ENCODE data around the gene UBR3. TPM values are rescaled to one million over a fixed set of nuclear protein-coding genes. Genes with fewer than 3 reads are reported as not detected.
"Not testable (repeated sequence)": the region's sequence is repeated elsewhere in the genome, so short reads cannot be mapped to it uniquely, and the experiment has no call there.

The UBR3 gene
- total RNA-seq, 1 donor from 2014 or later = 67.8 TPM

DNA sequence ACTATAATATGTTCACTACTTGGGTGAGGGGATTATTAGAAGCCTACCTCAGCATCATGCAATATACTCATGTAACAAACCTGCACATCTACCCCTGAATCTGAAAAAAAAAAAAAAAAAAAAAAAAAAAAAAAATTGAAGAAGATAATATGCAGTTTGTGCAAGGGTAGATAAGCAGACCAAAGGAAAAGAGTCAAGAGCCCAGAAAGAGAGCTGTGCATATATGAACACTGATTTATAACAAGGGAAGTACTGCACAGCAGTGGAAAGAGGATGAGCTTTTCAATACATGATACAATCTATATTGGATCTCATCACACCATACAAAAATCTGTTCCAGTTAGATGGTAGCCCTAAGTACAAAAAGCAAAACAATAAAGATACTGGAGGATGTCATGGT lies 268.1 kb downstream of the UBR3 start:
- Histone ChIP-seq H3K27me3 (ENCODE audit: control insufficient read depth in 3 of 3, insufficient read depth in 3 of 3, low read length in 3 of 3) (no peaks in the 10 kb centered on the region), H3K27ac (ENCODE audit: low read depth, low read length) (no peak overlapping the region), H3K9ac (ENCODE audit: low read depth in 1 of 3, low read length in 3 of 3) (no peak overlapping the region), H3K4me1 (ENCODE audit: control insufficient read depth in 3 of 3, insufficient read depth in 3 of 3, low read length in 3 of 3) (no peaks in the 10 kb centered on the region), H3K4me3 (ENCODE audit: low read length in 3 of 3) (no peak overlapping the region), H3K9me3 (ENCODE audit: control insufficient read depth in 3 of 3, low read length in 3 of 3) (peaks cover 0 to 3% (median 0%) of the 10 kb centered on the region in 3 donors), H3K36me3 (ENCODE audit: control insufficient read depth in 3 of 3, insufficient read depth in 3 of 3, low read length in 3 of 3) (no peaks in the 10 kb centered on the region)

DNA sequence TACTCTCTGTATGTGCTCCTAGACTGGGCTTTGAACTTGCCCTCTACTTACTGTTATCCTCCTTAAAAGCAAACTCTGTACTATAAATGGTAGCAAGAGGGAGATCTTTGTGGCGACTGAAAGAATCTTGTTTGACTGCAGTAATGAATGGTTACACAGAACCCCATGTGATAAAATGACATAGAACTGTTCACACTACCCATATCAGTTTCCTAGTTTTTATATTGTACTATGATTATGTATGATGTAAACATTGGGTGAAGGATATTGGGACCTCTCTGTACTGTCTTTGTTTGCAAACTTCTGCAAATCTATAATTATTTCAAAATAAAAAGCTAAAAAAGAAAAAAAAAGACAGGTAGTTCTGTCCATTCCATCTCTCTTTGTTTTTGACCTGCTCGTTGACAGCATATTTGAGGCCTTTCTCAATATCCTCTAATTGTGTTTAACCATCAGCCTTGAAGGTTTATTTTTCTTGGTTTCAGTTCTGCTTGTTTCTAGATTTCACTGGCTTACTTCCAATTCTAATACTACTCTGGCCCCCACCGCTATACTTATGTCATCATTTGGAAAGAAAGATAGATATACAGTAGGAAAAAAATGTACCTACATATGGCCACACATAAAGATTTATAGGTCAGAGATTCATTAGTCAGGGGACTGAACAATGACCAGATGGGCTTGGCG lies 271.5 kb downstream of the UBR3 start:
- no peaks in the 10 kb centered on the region for H3K36me3 ChIP-seq (ENCODE audit: control insufficient read depth in 3 of 3, insufficient read depth in 3 of 3, low read length in 3 of 3)
- H3K9me3 ChIP-seq (ENCODE audit: control insufficient read depth in 3 of 3, low read length in 3 of 3) = peaks cover 0 to 3% (median 0%) of the 10 kb centered on the region in 3 donors
- H3K27me3 ChIP-seq (ENCODE audit: control insufficient read depth in 3 of 3, insufficient read depth in 3 of 3, low read length in 3 of 3) = no peaks in the 10 kb centered on the region
- H3K9ac ChIP-seq (ENCODE audit: low read depth in 1 of 3, low read length in 3 of 3) = no peak overlapping the region
- H3K4me1 ChIP-seq (ENCODE audit: control insufficient read depth in 3 of 3, insufficient read depth in 3 of 3, low read length in 3 of 3) = no peaks in the 10 kb centered on the region
- no peak overlapping the region for H3K4me3 ChIP-seq (ENCODE audit: low read length in 3 of 3)
- no peak overlapping the region for H3K27ac ChIP-seq (ENCODE audit: low read depth, low read length)

DNA sequence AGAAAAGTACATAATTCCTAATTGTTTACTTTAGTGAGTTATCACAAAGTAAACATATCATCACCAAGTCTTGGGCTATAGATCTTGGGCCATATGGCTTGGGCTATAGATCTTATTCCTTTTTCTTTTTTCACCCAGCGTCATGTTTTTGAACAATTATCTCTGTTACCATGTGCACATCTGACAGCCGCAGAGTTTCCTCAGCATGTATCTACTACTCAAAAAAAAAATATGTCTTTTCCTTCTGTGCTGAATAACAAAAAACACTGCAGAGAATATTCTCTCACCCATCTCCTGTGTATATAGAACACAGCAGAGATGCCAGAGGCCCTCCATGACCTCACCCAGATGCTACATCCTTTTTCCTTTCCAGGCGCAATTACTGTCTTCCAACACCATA lies 274.5 kb downstream of the UBR3 start:
- Histone ChIP-seq H3K4me1 (ENCODE audit: control insufficient read depth in 3 of 3, insufficient read depth in 3 of 3, low read length in 3 of 3) (no peaks in the 10 kb centered on the region), H3K4me3 (ENCODE audit: low read length in 3 of 3) (no peak overlapping the region), H3K9me3 (ENCODE audit: control insufficient read depth in 3 of 3, low read length in 3 of 3) (peaks cover 0 to 3% (median 0%) of the 10 kb centered on the region in 3 donors), H3K27ac (ENCODE audit: low read depth, low read length) (no peak overlapping the region), H3K36me3 (ENCODE audit: control insufficient read depth in 3 of 3, insufficient read depth in 3 of 3, low read length in 3 of 3) (no peaks in the 10 kb centered on the region), H3K9ac (ENCODE audit: low read depth in 1 of 3, low read length in 3 of 3) (no peak overlapping the region), H3K27me3 (ENCODE audit: control insufficient read depth in 3 of 3, insufficient read depth in 3 of 3, low read length in 3 of 3) (no peaks in the 10 kb centered on the region)

DNA sequence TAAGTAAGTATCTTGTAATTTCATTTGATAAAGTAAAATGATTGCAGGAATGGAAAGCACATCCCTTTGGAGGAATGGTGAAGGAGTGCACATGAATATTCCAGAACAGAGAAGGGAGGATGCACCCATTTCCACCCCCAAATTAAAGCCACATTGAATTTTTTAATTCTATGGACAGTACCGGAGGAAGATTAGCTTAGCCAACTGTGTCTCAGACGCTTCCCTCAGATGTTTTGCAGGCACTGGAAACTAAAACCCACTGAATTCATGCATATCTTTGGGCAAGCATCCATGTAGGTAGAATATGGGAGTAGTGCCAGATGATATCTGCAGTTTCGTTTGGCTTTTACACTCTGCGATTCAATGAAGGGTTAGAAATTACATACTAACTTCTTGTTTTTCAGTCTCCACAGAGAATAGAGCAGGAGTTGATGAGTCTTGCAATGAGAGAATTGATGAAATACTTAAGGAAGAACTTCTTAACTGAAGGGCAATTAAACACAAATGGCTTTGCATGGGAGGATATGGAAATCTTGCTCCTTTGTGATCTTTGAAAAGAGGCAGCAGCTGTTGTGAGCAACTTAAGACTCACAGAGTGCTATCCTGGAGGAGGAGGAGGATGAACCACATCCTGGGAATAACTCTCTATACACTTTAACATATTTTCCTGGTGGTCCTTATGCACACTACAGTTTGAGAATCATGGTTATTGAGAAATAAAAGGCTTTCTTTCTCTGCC lies 279.0 kb downstream of the UBR3 start:
- no peak overlapping the region for H3K27ac ChIP-seq (ENCODE audit: low read depth, low read length)
- H3K9ac ChIP-seq (ENCODE audit: low read depth in 1 of 3, low read length in 3 of 3) = no peak overlapping the region

DNA sequence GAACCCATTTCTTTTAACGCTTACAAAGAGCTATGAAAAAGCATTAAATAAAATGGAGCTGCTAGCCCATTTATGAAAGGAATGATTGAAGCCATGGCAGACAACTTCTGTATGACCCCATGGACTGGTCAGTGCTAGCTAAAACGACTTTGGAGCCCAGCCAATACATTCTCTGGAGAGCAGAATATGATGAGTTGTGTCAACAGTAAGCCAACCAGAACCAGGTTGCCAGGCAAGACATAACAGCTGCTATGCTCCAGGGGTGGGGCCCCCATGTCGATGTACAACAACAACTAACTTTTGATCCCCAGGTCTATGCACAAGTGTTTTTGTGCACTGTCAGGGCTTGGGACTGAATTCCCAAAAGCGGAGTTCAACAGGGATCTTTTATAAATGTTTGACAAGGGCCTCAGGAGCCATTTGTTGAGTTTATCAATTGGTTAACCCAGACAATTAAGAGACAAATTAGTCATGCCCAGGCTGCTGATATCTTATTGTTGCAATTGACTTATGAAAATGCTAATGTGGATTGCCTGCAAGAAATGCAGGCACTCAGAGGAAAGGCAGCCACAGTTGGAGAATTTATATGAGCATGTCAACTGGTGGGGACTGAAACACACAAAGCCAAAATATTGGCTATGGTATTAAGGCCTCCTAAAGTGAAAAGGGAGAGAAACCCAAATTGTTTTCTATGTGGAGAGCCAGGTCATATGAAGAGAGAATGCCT lies 286.1 kb downstream of the UBR3 start:
- H3K36me3 ChIP-seq (ENCODE audit: control insufficient read depth in 3 of 3, insufficient read depth in 3 of 3, low read length in 3 of 3) = no peaks in the 10 kb centered on the region
- H3K4me3 ChIP-seq (ENCODE audit: low read length in 3 of 3) = no peak overlapping the region
- H3K27me3 ChIP-seq (ENCODE audit: control insufficient read depth in 3 of 3, insufficient read depth in 3 of 3, low read length in 3 of 3) = no peaks in the 10 kb centered on the region
- no peak overlapping the region for H3K27ac ChIP-seq (ENCODE audit: low read depth, low read length)
- H3K4me1 ChIP-seq (ENCODE audit: control insufficient read depth in 3 of 3, insufficient read depth in 3 of 3, low read length in 3 of 3) = no peaks in the 10 kb centered on the region
- peaks cover 0 to 2% (median 0%) of the 10 kb centered on the region in 3 donors for H3K9me3 ChIP-seq (ENCODE audit: control insufficient read depth in 3 of 3, low read length in 3 of 3)
- no peak overlapping the region for H3K9ac ChIP-seq (ENCODE audit: low read depth in 1 of 3, low read length in 3 of 3)

More for the DNA sequence above, 279.0 kb downstream of the UBR3 start:
- no peaks in the 10 kb centered on the region for H3K4me1 ChIP-seq (ENCODE audit: control insufficient read depth in 3 of 3, insufficient read depth in 3 of 3, low read length in 3 of 3)
- no peaks in the 10 kb centered on the region for H3K9me3 ChIP-seq (ENCODE audit: control insufficient read depth in 3 of 3, low read length in 3 of 3)
- no peaks in the 10 kb centered on the region for H3K36me3 ChIP-seq (ENCODE audit: control insufficient read depth in 3 of 3, insufficient read depth in 3 of 3, low read length in 3 of 3)
- no peak overlapping the region for H3K4me3 ChIP-seq (ENCODE audit: low read length in 3 of 3)
- no peaks in the 10 kb centered on the region for H3K27me3 ChIP-seq (ENCODE audit: control insufficient read depth in 3 of 3, insufficient read depth in 3 of 3, low read length in 3 of 3)

DNA sequence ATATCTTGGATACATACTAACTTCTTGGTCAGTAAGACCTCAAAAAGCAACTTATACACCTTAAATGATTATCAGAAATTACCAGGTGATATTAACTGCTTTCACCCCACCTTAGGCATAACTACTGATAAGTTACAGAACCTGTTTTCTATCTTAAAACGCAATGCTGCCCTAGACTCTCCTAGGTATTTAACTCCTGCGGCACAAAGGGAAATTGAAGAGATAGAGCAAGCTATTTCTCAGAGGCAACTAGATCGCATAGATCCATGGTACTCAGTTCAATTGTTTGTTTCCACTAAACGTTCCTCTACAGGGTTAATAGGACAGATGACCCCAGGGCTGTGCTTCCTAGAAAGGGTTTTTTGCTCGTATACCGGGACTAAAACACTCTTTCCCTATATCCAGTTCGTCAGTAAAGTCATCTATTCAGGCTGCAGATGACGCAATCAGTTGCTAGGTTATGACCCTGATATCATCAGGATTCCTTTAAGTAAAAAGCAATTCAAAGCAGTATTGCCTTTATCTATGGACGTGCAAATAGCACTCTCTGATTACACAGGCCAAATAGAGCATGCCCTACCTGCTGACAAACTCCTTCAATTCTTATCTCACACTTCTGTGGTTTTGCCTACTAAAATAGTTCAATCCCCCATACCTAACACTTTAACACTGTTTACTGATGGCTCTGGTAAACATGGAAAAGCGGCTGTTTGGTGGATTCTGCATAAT lies 288.4 kb downstream of the UBR3 start:
- Histone ChIP-seq H3K4me3 (ENCODE audit: low read length in 3 of 3) (no peak overlapping the region), H3K9ac (ENCODE audit: low read depth in 1 of 3, low read length in 3 of 3) (no peak overlapping the region), H3K36me3 (ENCODE audit: control insufficient read depth in 3 of 3, insufficient read depth in 3 of 3, low read length in 3 of 3) (no peaks in the 10 kb centered on the region), H3K27me3 (ENCODE audit: control insufficient read depth in 3 of 3, insufficient read depth in 3 of 3, low read length in 3 of 3) (no peaks in the 10 kb centered on the region), H3K4me1 (ENCODE audit: control insufficient read depth in 3 of 3, insufficient read depth in 3 of 3, low read length in 3 of 3) (no peaks in the 10 kb centered on the region), H3K9me3 (ENCODE audit: control insufficient read depth in 3 of 3, low read length in 3 of 3) (peaks cover 0 to 2% (median 0%) of the 10 kb centered on the region in 3 donors), H3K27ac (ENCODE audit: low read depth, low read length) (no peak overlapping the region)

DNA sequence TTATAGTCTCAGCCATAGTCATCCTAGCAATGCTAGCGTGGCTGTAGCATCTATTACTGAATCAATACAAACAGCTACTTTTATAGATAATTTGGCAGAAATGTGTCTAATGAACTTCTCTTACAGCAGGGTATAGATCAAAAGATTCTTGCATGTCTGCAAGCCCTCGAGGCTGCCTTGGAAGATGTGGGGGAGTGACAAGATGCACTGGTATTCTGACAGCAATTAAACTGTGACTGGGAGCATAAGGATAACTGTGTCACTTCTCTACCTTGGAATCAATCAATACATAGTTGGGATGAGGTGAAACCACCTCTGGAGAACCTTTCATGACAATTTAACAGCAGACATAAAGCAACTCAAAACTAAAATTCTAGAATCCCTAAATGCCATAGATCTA lies 291.4 kb downstream of the UBR3 start:
- H3K36me3 ChIP-seq (ENCODE audit: control insufficient read depth in 3 of 3, insufficient read depth in 3 of 3, low read length in 3 of 3) = no peaks in the 10 kb centered on the region
- no peak overlapping the region for H3K27ac ChIP-seq (ENCODE audit: low read depth, low read length)
- H3K9ac ChIP-seq (ENCODE audit: low read depth in 1 of 3, low read length in 3 of 3) = no peak overlapping the region
- H3K27me3 ChIP-seq (ENCODE audit: control insufficient read depth in 3 of 3, insufficient read depth in 3 of 3, low read length in 3 of 3) = no peaks in the 10 kb centered on the region
- H3K9me3 ChIP-seq (ENCODE audit: control insufficient read depth in 3 of 3, low read length in 3 of 3) = peaks cover 0 to 2% (median 0%) of the 10 kb centered on the region in 3 donors
- H3K4me3 ChIP-seq (ENCODE audit: low read length in 3 of 3) = no peak overlapping the region
- no peaks in the 10 kb centered on the region for H3K4me1 ChIP-seq (ENCODE audit: control insufficient read depth in 3 of 3, insufficient read depth in 3 of 3, low read length in 3 of 3)

DNA sequence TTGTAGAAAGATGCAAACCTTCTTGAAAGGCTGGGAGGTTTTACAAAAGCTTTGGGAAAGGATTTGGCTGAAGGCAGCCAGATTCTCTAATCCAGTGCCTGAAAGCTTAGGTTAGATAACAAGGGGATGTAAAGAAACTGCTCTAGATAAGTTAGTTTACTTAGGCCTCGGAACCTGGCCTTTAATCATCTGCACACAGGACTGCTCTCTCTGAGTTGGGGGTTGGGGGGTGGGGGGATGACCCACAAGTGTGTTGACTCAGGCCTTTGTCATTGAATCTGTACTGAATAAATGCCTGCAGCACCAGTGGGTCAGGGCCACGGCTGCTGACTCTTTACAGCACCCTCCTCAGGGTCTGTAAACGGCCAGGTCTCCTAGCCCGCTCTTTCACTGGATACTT lies 292.1 kb downstream of the UBR3 start:
- H3K9me3 ChIP-seq (ENCODE audit: control insufficient read depth in 3 of 3, low read length in 3 of 3); H3K4me3 ChIP-seq (ENCODE audit: low read length in 3 of 3); H3K4me1 ChIP-seq (ENCODE audit: control insufficient read depth in 3 of 3, insufficient read depth in 3 of 3, low read length in 3 of 3); H3K27ac ChIP-seq (ENCODE audit: low read depth, low read length); H3K27me3 ChIP-seq (ENCODE audit: control insufficient read depth in 3 of 3, insufficient read depth in 3 of 3, low read length in 3 of 3); H3K9ac ChIP-seq (ENCODE audit: low read depth in 1 of 3, low read length in 3 of 3); H3K36me3 ChIP-seq (ENCODE audit: control insufficient read depth in 3 of 3, insufficient read depth in 3 of 3, low read length in 3 of 3): not testable (repeated sequence)

DNA sequence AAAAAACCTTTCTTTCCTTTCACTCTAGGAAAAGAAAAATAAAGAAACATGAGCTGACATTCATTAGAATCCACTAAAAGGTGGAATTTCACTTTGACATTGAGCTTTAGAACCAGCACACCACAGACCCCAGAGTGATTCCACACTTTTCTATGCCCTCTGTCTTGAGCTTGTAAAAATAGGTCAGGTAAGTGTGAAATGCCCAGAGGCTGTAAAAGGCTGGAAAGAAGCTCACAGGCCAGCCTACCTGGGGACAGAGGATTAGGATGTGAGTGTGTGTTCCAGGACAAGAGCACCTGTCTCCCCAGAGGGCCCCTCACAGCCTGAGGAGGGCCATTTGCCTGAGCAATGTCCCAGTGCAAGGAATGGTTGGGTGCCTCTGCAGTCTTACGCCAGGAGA lies 294.4 kb downstream of the UBR3 start:
- H3K36me3 ChIP-seq (ENCODE audit: control insufficient read depth in 3 of 3, insufficient read depth in 3 of 3, low read length in 3 of 3) = no peaks in the 10 kb centered on the region
- H3K9ac ChIP-seq (ENCODE audit: low read depth in 1 of 3, low read length in 3 of 3) = no peak overlapping the region
- no peaks in the 10 kb centered on the region for H3K4me1 ChIP-seq (ENCODE audit: control insufficient read depth in 3 of 3, insufficient read depth in 3 of 3, low read length in 3 of 3)
- no peak overlapping the region for H3K4me3 ChIP-seq (ENCODE audit: low read length in 3 of 3)
- H3K27ac ChIP-seq (ENCODE audit: low read depth, low read length) = no peak overlapping the region
- H3K9me3 ChIP-seq (ENCODE audit: control insufficient read depth in 3 of 3, low read length in 3 of 3) = no peaks in the 10 kb centered on the region
- no peaks in the 10 kb centered on the region for H3K27me3 ChIP-seq (ENCODE audit: control insufficient read depth in 3 of 3, insufficient read depth in 3 of 3, low read length in 3 of 3)
